ENCODE data around the gene IKZF1.

IKZF1 gene

DNA sequence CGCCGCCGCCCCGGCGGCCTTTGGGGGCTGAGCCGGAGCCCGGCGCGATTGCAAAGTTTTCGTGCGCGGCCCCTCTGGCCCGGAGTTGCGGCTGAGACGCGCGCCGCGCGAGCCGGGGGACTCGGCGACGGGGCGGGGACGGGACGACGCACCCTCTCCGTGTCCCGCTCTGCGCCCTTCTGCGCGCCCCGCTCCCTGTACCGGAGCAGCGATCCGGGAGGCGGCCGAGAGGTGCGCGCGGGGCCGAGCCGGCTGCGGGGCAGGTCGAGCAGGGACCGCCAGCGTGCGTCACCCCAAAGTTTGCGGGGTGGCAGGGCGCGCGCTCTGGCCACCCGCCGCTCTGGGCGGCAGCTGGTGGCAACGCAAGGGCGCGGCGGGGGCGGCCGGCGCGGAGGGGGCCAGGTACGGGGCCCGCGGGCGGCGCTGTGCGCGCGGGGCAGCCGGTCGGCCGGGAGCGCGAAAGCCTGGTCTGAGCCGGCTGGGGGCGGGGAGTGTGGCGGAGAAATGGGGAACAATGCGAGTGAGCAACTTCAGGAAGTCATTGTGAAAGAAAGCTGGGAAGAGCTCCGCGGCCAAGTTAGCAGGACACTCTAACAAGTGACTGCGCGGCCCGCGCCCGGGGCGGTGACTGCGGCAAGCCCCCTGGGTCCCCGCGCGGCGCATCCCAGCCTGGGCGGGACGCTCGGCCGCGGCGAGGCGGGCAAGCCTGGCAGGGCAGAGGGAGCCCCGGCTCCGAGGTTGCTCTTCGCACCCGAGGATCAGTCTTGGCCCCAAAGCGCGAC is at the start of gene IKZF1:
TSS of gene IKZF1 (plus strand) at position 588 of the 782 bp plus-strand sequence. CDS start 14,346 bp downstream, outside the sequence.
- TF ChIP-seq, protein P1, sequence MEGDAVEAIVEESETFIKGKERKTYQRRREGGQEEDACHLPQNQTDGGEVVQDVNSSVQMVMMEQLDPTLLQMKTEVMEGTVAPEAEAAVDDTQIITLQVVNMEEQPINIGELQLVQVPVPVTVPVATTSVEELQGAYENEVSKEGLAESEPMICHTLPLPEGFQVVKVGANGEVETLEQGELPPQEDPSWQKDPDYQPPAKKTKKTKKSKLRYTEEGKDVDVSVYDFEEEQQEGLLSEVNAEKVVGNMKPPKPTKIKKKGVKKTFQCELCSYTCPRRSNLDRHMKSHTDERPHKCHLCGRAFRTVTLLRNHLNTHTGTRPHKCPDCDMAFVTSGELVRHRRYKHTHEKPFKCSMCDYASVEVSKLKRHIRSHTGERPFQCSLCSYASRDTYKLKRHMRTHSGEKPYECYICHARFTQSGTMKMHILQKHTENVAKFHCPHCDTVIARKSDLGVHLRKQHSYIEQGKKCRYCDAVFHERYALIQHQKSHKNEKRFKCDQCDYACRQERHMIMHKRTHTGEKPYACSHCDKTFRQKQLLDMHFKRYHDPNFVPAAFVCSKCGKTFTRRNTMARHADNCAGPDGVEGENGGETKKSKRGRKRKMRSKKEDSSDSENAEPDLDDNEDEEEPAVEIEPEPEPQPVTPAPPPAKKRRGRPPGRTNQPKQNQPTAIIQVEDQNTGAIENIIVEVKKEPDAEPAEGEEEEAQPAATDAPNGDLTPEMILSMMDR (IDR thresholded peaks at IDR 0.05; ENCODE audit: extremely low read depth, missing control alignments): no peak
- peak; percentile 74 for DNase-seq (ENCODE audit: low spot score)

DNA sequence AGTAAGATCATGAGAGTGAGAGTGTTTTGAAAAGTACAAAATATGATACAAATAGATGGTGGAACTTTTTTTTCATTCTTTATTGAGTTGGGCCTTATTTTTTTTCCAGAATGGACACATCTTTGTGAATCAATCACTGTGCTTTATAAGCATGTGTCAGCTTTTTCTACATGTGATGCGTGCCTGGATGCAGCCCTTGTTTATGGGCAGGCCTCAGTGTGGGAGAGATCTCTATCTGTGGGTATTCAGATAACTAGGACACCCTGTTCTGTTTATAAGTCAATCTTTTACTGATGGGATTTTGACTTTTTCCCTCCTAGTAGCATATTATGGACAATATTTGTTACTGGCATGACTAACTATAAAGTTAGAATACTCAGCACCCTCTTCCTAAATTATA is 42.9 kb upstream of the IKZF1 start:
- DNase-seq (ENCODE audit: low spot score): no peak
- TF ChIP-seq, protein P1 (IDR thresholded peaks at IDR 0.05; ENCODE audit: extremely low read depth, missing control alignments): no peak

DNA sequence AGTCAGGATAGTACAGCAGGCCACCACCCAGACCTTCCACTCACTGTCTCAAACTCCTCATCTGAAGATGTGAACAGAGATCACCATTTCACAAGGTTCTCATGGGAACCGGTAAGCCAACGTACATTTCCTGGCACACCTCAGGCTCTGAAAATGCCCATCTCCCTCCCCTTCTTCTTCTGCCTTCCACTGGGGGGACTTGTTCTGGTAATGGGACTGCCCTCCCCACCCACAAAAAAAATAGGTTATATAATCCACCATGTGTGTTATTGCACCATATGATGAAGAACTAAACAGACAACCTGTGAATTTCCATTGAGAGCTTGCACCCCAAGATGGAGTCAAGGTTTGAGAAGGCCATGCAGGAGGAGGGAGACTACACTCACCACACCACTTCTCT is 42.1 kb upstream of the IKZF1 start:
- TF ChIP-seq, protein P1 (IDR thresholded peaks at IDR 0.05; ENCODE audit: extremely low read depth, missing control alignments): no peak
- DNase-seq (ENCODE audit: low spot score): no peak

DNA sequence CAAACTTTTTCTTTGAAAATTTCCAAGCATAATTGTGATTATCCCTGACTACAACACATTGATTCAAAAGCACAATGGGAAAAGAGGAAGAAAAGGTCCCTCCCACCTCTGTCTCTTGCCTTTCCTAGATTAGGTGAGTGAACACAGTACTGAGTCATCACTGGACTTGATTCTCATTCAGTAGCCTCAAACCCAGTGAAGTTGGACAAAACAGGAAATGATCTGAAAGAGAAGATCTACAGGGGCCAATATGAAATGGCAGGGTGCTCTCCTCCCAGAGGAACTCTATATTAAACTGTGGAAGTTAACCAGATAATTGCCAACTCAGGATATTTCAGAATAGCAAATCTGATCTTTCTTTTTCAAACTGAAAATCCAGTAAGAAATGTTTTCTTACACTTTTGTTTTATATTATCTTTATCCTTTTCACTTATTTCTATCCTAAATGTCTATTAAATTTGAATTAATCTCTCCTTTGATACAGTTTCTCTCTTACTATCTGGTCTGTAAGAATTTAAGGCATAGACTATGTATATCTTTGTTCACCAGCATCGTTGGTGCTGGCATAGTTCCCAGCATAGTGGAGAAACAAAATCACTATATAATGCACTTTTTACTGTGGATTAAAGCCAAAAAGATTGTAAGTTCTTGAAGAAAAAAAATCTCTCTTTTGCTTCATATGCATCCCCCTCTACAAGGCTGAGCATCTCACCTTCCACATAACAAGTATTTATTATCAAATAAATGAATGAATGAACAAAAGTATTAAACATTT is 41.4 kb upstream of the IKZF1 start:
- TF ChIP-seq, protein P1 (IDR thresholded peaks at IDR 0.05; ENCODE audit: extremely low read depth, missing control alignments): no peak
- peak; percentile 51 for DNase-seq (ENCODE audit: low spot score)

DNA sequence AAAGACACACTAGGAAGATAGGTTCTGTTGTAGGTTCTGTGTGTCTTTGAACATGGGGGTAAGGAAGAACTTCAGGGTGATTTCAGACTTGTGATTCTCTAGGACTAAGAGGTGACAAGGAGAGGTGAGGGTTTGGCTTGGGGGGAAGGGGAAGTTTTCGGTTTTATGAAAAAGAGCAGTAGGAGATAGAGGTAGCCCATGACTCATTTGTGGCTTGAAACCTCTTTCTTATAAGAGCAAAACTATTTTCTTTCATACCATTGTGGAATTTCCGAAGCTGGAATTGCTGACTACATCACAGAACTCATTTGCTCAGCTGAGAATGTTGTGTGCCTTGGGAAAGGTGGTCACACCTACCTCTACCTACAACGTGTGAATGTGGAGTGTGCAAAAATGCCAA is 39.6 kb upstream of the IKZF1 start:
- DNase-seq (ENCODE audit: low spot score): no peak
- TF ChIP-seq, protein P1 (IDR thresholded peaks at IDR 0.05; ENCODE audit: extremely low read depth, missing control alignments): no peak

DNA sequence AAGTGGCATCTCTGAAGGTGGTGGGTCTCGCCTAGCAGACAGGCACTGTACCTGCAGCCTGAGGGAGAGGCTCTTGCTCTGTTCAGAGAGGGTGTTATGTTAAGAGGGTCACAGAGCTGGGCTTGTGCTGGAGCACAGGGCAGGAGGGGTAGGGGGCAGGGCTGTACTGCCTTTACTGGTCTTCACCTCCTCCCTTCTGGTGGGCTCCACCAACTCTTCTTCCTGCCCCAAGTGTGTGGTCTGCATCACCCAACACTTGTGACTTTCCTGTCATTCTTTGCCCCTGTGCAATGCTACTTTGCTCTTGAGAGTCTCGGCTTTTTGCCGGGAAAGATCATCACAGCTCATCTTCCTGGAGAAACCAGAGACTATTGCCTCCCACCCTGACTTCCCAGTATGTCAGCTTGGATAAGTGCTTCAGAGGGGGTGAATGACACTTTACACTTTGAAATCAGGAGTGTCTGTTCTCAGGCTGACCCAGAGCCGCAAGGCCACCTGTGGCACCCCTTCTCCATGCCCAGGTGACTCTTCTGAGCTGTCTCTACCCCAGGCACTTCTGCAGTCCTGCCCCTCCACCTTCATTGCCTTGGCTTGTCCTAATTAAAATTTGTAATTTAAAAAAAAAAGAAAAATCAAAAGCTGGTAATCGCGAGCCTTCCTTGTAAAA is 38.4 kb upstream of the IKZF1 start:
- TF ChIP-seq, protein P1 (IDR thresholded peaks at IDR 0.05; ENCODE audit: extremely low read depth, missing control alignments): no peak
- DNase-seq (ENCODE audit: low spot score): no peak

All from GM20000 (cell line).